Measurements from ENCODE around the gene PDCD1LG2. TPM values are rescaled to one million over a fixed set of nuclear protein-coding genes. Genes with fewer than 3 reads are reported as not detected.
A peak's percentile ranks its signal among the peaks of the same experiment; 100 is the strongest.

PDCD1LG2 gene
- total RNA-seq, 1 donor from 2014 or later = 2.8 TPM

GRCh38 chr9:5529683-5530221 is 19.4 kb downstream of the PDCD1LG2 start:
- ATAC-seq (ENCODE audit: low read depth) = peak; percentile 57
- CTCF ChIA-PET = interaction anchor here (1.0 to 2.3 kb wide), 2 partner anchors 60 to 71 kb away, joined by 3 to 9 read pairs; no protein-coding TSS in a partner anchor

GRCh38 chr9:5531101-5531882 is 21.0 kb downstream of the PDCD1LG2 start:
- ChIA-PET POLR2A (interaction anchor here (0.6 to 3.5 kb wide), 14 partner anchors 13 to 785 kb away, joined by 3 to 32 read pairs (median 10); partner anchors contain the start of genes CD274, PDCD1LG2, PLGRKT and RIC1), CTCF (interaction anchor here (1.3 to 2.3 kb wide), 4 partner anchors 59 to 93 kb away, joined by 3 to 9 read pairs (median 4); partner anchors contain the start of genes CD274 and PLGRKT)
- ATAC-seq (ENCODE audit: low read depth) = peak; percentile 69
- H3K4me3 Mint-ChIP-seq = peak overlapping the region; percentile 64
- no peaks in the 10 kb centered on the region for H3K9me3 Mint-ChIP-seq
- H3K27me3 Mint-ChIP-seq = no peaks in the 10 kb centered on the region
- H3K4me1 Mint-ChIP-seq = peaks cover 64% of the 10 kb centered on the region
- no peak for TF ChIP-seq CTCF (IDR thresholded peaks at IDR 0.05)
- intact Hi-C loops (cut with micrococcal nuclease) = loop anchor here (1.0 to 5.0 kb wide), 2 partner anchors 52 to 79 kb away; partner anchors contain the start of gene CD274
- no peaks in the 10 kb centered on the region for H3K36me3 Mint-ChIP-seq (ENCODE audit: low read depth)
- DNase-seq = no peak
- H3K27ac Mint-ChIP-seq = peak overlapping the region; percentile 67

More at GRCh38 chr9:5529683-5530221, 19.4 kb downstream of the PDCD1LG2 start:
- Mint-ChIP-seq H3K4me1 (peaks cover 57% of the 10 kb centered on the region), H3K4me3 (peak overlapping the region; percentile 60), H3K27me3 (no peaks in the 10 kb centered on the region), H3K27ac (peak overlapping the region; percentile 51), H3K9me3 (no peaks in the 10 kb centered on the region), H3K36me3 (ENCODE audit: low read depth) (no peaks in the 10 kb centered on the region)
- POLR2A ChIA-PET = interaction anchor here (0.5 to 3.5 kb wide), 19 partner anchors 13 to 1164 kb away, joined by 3 to 32 read pairs (median 5); partner anchors contain the start of genes CD274, PDCD1LG2, PLGRKT and RIC1
- intact Hi-C loops (cut with micrococcal nuclease) = loop anchor here (1.0 to 5.0 kb wide), 2 partner anchors 19 to 77 kb away; partner anchors contain the start of genes CD274 and PDCD1LG2
- no peak for DNase-seq
- TF ChIP-seq CTCF (IDR thresholded peaks at IDR 0.05) = no peak

- no peak overlapping the region for H3K4me3 Mint-ChIP-seq
- ChIA-PET POLR2A (interaction anchor here (0.6 to 3.5 kb wide), 5 partner anchors 22 to 82 kb away, joined by 6 to 31 read pairs (median 25); partner anchors contain the start of genes CD274 and PDCD1LG2), CTCF (interaction anchor here (0.5 to 1.4 kb wide), 3 partner anchors 38 to 68 kb away, joined by 3 to 4 read pairs (median 3); no protein-coding TSS in a partner anchor)
- TF ChIP-seq CTCF (IDR thresholded peaks at IDR 0.05) = no peak
- intact Hi-C loops (cut with micrococcal nuclease) = loop anchor here (5.0 kb wide), 1 partner anchor 80 kb away; the partner anchor contains the start of gene CD274
- no peaks in the 10 kb centered on the region for H3K36me3 Mint-ChIP-seq (ENCODE audit: low read depth)
- no peak for DNase-seq
- no peak for ATAC-seq (ENCODE audit: low read depth)
- no peak overlapping the region for H3K27ac Mint-ChIP-seq
- H3K4me1 Mint-ChIP-seq = peaks cover 71% of the 10 kb centered on the region
- no peaks in the 10 kb centered on the region for H3K9me3 Mint-ChIP-seq
- H3K27me3 Mint-ChIP-seq = no peaks in the 10 kb centered on the region
These were observed 22.0 kb downstream of the PDCD1LG2 start for GRCh38 chr9:5532306-5532705.

- Mint-ChIP-seq H3K4me3 (no peak overlapping the region), H3K4me1 (peaks cover 71% of the 10 kb centered on the region), H3K9me3 (no peaks in the 10 kb centered on the region), H3K36me3 (ENCODE audit: low read depth) (no peaks in the 10 kb centered on the region), H3K27me3 (no peaks in the 10 kb centered on the region), H3K27ac (no peak overlapping the region)
- intact Hi-C loops (cut with micrococcal nuclease) = loop anchor here (5.0 kb wide), 1 partner anchor 80 kb away; the partner anchor contains the start of gene CD274
- CTCF ChIA-PET = interaction anchor here (1.2 kb wide), 1 partner anchor 38 kb away, joined by 3 read pairs; no protein-coding TSS in a partner anchor
- TF ChIP-seq CTCF (IDR thresholded peaks at IDR 0.05) = no peak
- POLR2A ChIA-PET = interaction anchor here (0.6 to 3.5 kb wide), 2 partner anchors 51 to 81 kb away, joined by 6 to 31 read pairs; no protein-coding TSS in a partner anchor
- DNase-seq (no peak), ATAC-seq (ENCODE audit: low read depth) (no peak)
These were observed 22.5 kb downstream of the PDCD1LG2 start for GRCh38 chr9:5532790-5533189.

All from activated B cell treated with CpG ODN at 0.5 μM for 24 hours (primary cell).